ENCODE results near the gene SH3BP2. TPM values are rescaled to one million over a fixed set of nuclear protein-coding genes. Genes with fewer than 3 reads are reported as not detected.

SH3BP2 gene
- polyA plus RNA-seq, 3 donors = 19.1 to 478 (median 26.9) TPM

GRCh38 chr4:2887343-2887742 is 94.5 kb downstream of the SH3BP2 start:
- intact Hi-C loops (cut with micrococcal nuclease) = no loop called here
- H3K79me2 ChIP-seq (ENCODE audit: insufficient read depth, low read length) = peaks cover 17% of the 10 kb centered on the region

GRCh38 chr4:2888886-2889285 is 96.0 kb downstream of the SH3BP2 start:
- Histone ChIP-seq H3K9ac (ENCODE audit: insufficient read depth, low read length, poor library complexity, severe bottlenecking) (no peak overlapping the region), H4K20me1 (ENCODE audit: insufficient read depth, low read length) (peaks cover 58% of the 10 kb centered on the region), H3K4me1 (ENCODE audit: control insufficient read depth in 1 of 2, insufficient read depth in 2 of 2, low read length in 2 of 2) (peaks cover 8 to 9% of the 10 kb centered on the region in 2 donors), H3K4me2 (replicated peaks; ENCODE audit: extremely low read depth, low read length, poor library complexity, severe bottlenecking) (no peak overlapping the region), H3K79me2 (ENCODE audit: insufficient read depth, low read length) (peaks cover 14% of the 10 kb centered on the region), H3K36me3 (replicated peaks in 1 of 2; ENCODE audit: control insufficient read depth in 1 of 2, insufficient read depth in 2 of 2, low read length in 2 of 2) (peaks cover 50 to 85% of the 10 kb centered on the region in 2 donors), H2AFZ (ENCODE audit: insufficient read depth, low read depth, low read length, poor library complexity, severe bottlenecking) (no peak overlapping the region), H3K4me3 (replicated peaks in 1 of 3; ENCODE audit: low read depth in 2 of 3, low read length in 3 of 3) (no peak overlapping the region), H3K27ac (ENCODE audit: low read depth in 1 of 2, low read length in 2 of 2) (no peak overlapping the region), H3K9me3 (replicated peaks in 1 of 2; ENCODE audit: control insufficient read depth in 1 of 2, insufficient read depth in 1 of 2, low read length in 2 of 2) (no peaks in the 10 kb centered on the region), H3K27me3 (ENCODE audit: control insufficient read depth in 2 of 2, insufficient read depth in 2 of 2, low read length in 2 of 2) (no peaks in the 10 kb centered on the region)
- no peak overlapping the region for H3K4me3 Mint-ChIP-seq
- peaks cover 0 to 1% (median 0%) of the 10 kb centered on the region in 3 donors for H3K27me3 Mint-ChIP-seq (ENCODE audit: low read depth in 3 of 3)
- H3K9me3 Mint-ChIP-seq = no peaks in the 10 kb centered on the region
- peak in 2 of 3 donors; percentile 25 to 35 for DNase-seq
- intact Hi-C loops (cut with micrococcal nuclease) = no loop called here
- peaks cover 50 to 63% of the 10 kb centered on the region in 2 donors for H3K36me3 Mint-ChIP-seq
- peak overlapping the region in 6 of 7 donors; percentile 22 to 84 (median 74) for H3K27ac Mint-ChIP-seq
- no peak for TF ChIP-seq CTCF (IDR thresholded peaks at IDR 0.05)
- peaks cover 13% of the 10 kb centered on the region for H3K4me1 Mint-ChIP-seq
- no CpG with 5 or more reads among the region's 3 CpGs for WGBS (ENCODE audit: insufficient coverage)

More at GRCh38 chr4:2887343-2887742, 94.5 kb downstream of the SH3BP2 start:
- Mint-ChIP-seq H3K36me3 (peaks cover 56 to 61% of the 10 kb centered on the region in 2 donors), H3K27me3 (ENCODE audit: low read depth in 3 of 3) (peaks cover 0 to 1% (median 0%) of the 10 kb centered on the region in 3 donors), H3K4me3 (no peak overlapping the region), H3K27ac (peak overlapping the region in 6 of 7 donors; percentile 17 to 72 (median 50)), H3K9me3 (peaks cover 0 to 2% (median 0%) of the 10 kb centered on the region in 7 donors), H3K4me1 (peaks cover 13% of the 10 kb centered on the region)
- peaks cover 8 to 9% of the 10 kb centered on the region in 2 donors for H3K4me1 ChIP-seq (ENCODE audit: control insufficient read depth in 1 of 2, insufficient read depth in 2 of 2, low read length in 2 of 2)
- no peak for DNase-seq
- 64% methylated on average over 3 of the region's 3 CpGs for WGBS (ENCODE audit: insufficient coverage)
- no peak overlapping the region for H3K4me3 ChIP-seq (replicated peaks in 1 of 3; ENCODE audit: low read depth in 2 of 3, low read length in 3 of 3)
- no peaks in the 10 kb centered on the region for H3K9me3 ChIP-seq (replicated peaks in 1 of 2; ENCODE audit: control insufficient read depth in 1 of 2, insufficient read depth in 1 of 2, low read length in 2 of 2)
- H3K27me3 ChIP-seq (ENCODE audit: control insufficient read depth in 2 of 2, insufficient read depth in 2 of 2, low read length in 2 of 2) = no peaks in the 10 kb centered on the region
- H3K27ac ChIP-seq (ENCODE audit: low read depth in 1 of 2, low read length in 2 of 2) = peak overlapping the region in 1 of 2 donors; percentile 23
- H4K20me1 ChIP-seq (ENCODE audit: insufficient read depth, low read length) = peaks cover 64% of the 10 kb centered on the region
- no peak for TF ChIP-seq CTCF (IDR thresholded peaks at IDR 0.05)
- H2AFZ ChIP-seq (ENCODE audit: insufficient read depth, low read depth, low read length, poor library complexity, severe bottlenecking) = no peak overlapping the region
- H3K9ac ChIP-seq (ENCODE audit: insufficient read depth, low read length, poor library complexity, severe bottlenecking) = no peak overlapping the region
- H3K36me3 ChIP-seq (replicated peaks in 1 of 2; ENCODE audit: control insufficient read depth in 1 of 2, insufficient read depth in 2 of 2, low read length in 2 of 2) = peaks cover 55 to 88% of the 10 kb centered on the region in 2 donors
- H3K4me2 ChIP-seq (replicated peaks; ENCODE audit: extremely low read depth, low read length, poor library complexity, severe bottlenecking) = no peak overlapping the region

Other genes starting within 250 kb of the SH3BP2 start
- 10 to 100 TPM; 27.6 to 75.7 (median 28.2) TPM for gene TNIP2, start 36.7 kb upstream of the SH3BP2 start, polyA plus RNA-seq
- 100 to 1,000 TPM in 2 of 3 donors, 10 to 100 TPM in 1; 76.1 to 122 (median 103) TPM for gene ADD1, start 50.8 kb downstream of the SH3BP2 start, polyA plus RNA-seq
- 1 to 10 TPM; 3.9 to 6.2 (median 4.3) TPM for gene NOP14, start 170.3 kb downstream of the SH3BP2 start, polyA plus RNA-seq
- gene GRK4, start 170.5 kb downstream of the SH3BP2 start, polyA plus RNA-seq = 1 to 10 TPM; 1.1 to 1.2 (median 1.2) TPM